ENCODE data around the gene LAMTOR3.

Gene LAMTOR3, protein sequence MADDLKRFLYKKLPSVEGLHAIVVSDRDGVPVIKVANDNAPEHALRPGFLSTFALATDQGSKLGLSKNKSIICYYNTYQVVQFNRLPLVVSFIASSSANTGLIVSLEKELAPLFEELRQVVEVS

DNA sequence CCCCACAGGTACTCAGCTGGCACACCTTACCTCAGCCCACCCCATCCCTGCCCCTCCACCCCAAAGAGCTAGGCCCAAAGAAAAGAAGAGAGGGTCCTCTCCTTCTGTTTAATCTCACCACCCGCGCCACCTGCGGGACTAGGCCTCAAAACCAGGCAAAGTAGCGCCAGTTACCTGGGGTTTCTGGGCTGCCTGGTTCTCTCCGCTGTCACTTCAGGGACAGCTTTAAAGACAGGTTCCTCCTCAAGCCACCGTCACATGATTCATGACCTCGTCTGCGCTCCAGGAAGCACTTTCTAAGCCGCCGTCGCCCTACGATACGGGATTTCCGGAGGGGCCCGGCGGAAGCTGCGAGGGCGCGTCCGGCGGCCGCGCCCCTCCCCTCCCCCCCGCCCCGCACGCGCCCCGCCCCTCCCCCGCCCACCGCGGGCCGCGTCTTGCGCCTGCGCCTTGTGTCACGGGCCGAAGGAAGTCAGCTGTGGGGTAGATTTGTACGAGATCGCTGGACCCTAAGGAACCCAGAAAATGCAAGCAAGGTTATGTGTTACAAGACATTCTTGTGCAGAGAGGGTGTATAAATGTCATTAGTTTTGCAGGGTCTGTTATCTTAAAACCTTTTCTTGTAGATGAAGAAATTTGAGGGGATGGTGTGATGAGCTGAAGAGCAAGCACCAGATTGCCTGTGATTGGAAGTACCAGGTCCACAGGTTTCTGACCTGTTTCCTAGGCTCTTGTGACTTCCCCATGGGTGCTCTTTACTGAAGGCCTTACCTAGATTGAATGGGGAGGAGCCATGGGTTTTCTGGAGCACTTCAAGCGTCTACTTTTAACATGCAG is at the start of gene LAMTOR3:
Gene LAMTOR3 (minus strand): TSS at position 267 of the 837 bp plus-strand sequence. CDS start 464 bp downstream, outside the sequence.
- DNase-seq = peak; percentile 95

DNA sequence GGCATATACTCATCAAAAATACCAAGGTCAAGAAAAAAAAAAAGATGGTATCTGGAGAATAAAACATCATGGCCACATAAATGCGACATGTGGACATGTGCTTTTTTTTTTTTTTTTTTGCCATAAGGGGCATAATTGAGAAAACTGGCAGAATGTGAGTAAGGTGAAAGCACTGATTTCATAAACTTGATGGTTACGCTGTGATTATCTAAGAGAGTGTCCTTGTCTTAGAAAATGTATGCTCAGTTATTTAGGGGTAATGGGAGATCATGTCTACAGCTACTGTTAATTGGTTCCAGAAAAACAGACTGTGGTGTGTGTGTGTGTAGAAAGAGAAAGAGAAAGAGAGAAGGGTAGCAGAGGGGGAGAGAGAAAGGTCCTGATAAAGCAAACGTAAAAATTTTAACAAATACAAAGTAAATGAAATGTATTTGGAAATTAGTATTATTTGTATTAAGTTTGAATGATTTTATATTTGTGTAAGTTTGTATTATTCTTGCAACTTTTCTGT is 44.1 kb upstream of the LAMTOR3 start:
- no peak for DNase-seq

DNA sequence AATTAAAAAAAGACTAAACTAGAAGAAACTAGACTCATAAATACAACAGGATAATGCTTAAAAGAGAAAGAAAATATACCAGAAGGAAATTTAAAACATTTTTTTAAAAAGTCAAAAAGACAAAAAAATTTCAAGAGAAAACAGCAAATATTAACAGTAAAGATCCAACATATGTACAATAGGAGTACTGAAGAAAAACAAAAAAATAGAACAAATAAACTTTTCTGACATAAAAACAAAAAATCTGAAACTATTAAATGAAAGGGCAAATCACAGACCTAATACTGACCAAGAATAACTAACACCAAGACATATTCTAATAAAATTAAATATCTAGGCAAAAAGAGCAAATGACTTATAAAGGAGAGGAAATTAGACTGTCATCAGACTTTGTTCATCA is 40.7 kb upstream of the LAMTOR3 start:
- no peak for DNase-seq

DNA sequence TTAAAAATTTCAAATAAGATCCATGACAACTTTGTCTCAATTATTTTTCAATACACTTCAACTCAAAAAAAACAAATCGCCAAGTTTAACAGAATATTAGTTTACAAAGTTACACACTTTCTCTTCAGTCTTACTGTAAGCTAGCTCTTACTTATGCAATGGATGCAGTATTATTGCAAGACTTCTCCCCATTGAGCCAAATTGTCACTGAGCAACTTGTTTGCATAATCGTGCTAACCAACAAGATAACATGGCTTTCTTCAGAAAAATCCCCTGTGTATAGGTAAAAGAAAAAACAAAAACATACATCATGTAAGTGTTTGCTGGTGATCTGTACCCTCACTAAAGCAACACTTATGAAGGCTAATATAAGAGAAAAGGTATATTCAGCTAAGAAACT is 33.3 kb upstream of the LAMTOR3 start:
- DNase-seq = no peak

DNA sequence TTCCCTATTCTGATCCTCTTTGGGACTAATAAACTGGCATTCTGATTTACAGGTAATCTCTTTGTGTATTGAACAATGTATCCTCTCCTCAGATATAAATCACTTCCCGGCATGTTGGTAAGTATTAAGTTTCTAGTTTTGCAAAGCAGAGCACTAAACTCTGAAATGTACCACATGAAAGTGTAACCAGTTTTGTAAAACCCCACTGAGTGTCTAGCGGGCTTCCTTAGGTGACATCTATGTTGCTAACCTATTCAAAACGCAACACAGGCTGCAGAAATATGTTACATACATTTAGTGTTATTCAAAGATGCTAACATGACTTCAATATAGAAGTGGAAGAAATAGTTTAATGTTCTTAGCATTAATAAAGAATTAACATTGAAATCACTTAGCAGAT is 26.9 kb upstream of the LAMTOR3 start:
- peak; percentile 27 for DNase-seq

DNA sequence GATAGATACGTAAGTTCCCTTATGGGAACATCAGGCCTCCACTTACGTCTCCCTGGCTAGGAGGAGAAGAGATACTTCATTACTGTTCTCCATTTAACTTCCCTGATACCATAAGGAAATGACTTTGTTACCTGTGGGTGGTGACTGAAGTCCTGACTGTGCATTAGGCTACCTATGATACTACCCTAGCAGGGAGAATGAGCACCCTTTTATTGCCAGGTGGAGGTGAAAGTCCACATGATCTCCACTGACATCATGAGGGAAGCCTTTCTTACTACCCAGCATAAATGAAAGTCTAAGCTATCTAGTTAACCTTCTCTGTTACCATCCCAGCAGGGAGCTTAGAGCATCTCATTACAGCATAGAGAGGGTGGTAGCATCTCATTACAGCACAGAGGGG is 24.4 kb upstream of the LAMTOR3 start:
- no peak for DNase-seq

DNA sequence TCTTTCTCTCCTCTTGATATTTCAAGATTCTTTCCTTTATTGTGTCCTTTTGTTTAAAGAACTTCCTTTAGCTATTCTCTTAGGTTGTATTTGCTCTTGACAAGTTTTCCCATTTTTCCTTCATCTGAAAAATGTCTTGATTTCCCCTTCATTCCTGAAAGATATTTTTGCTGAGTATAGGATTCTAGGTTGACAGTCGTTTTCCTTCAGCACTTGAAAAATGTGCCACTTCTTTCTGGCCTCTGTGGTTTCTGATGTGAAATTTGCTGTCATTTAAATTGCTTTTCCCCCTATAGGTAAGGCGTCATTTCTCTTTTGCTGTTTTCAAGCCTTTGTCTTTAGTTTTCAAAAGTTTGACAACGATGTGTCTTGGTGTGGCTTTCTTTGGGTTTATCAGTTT is 23.3 kb upstream of the LAMTOR3 start:
- DNase-seq = no peak

DNA sequence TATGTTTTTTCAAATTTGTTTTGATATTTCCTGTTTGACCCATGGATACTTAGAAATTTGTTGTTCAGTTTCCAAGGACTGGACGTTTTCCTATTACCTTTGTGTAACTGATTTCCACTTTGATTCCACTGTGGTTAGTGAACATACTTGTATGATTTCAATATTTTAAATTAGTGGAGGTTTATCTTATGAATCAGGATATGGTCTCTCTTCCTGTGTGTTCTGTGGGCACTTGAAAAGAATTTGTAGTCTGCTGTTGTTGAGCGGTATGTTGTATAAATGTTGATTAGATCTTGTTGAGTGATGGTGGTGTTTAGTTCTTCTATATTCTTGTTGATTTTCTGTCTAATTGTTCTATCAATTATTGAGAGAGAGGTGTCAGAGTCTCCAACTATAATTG is 21.2 kb upstream of the LAMTOR3 start:
- DNase-seq = no peak

DNA sequence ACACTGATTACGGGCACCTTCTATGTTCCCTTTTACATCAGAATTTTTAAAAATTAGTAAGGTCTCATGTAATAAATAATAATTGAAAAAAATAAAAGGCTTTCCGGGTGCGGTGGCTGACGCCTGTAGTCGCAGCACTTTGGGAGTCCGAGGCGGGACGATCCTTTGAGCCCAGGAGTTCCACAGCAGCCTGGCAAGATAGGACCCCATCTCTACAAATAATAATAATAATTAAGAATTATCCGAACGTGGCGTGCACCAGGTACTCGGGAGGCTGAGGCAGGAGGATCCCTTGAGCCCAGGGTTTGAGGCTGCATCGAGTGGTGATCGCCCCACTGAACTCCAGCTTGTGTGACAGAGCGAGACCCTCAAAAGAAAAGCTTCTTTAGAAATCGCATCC is 771 bp upstream of the LAMTOR3 start:
- DNase-seq = no peak

DNA sequence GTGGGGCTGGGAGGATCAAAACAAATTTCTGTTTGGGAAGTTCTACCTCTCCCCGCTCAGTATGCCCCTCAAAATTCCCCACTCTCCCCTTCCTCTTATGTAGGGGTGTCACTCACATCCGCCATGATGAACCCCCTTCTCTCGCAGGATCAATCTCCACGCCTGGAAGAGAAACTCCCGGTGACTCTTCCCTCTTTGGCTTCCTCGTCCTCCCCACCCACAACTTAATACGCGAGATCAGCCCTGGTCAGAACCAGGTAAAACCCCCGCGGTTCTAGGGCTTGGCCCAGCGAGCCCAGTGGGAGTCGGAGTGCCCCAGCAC is 427 bp downstream of the LAMTOR3 start:
- DNase-seq = no peak

DNA sequence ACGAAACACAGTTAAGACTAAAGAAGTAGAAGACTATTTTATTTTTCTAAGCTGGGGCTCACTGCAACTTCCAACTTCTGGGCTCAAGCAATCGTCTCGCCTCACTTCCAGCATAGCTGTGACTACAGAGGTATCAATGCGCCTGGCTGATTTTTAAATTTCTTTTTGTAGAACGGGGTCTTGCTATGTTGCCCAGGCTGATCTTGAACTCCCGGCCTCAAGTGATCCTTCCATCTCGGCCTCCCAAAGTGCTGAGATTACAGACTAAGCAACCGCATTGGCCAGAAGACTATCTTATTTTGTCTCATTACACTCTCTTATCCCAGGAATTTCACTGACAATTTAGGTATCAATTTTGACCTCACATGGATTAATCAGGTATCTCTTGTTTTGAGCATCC is 1.2 kb downstream of the LAMTOR3 start:
- DNase-seq = no peak

DNA sequence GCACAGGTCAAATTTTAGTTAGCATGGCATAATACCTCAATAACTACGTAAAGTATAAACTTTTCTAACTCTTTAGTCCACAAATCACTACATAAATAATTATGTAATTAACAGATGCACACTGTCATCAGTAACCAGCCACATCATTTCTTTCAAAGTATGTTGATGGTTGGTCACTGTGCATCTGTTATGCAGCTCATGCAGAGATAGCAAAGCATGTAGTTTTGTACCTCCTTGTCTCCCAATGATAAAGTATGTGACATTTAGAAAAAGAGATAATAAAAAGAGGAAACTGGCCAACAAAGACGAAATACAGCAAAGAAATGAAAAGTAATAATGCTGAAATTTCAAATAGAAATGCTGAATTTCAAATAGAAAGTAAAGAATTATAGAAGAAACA is 2.9 kb downstream of the LAMTOR3 start:
- no peak for DNase-seq

DNA sequence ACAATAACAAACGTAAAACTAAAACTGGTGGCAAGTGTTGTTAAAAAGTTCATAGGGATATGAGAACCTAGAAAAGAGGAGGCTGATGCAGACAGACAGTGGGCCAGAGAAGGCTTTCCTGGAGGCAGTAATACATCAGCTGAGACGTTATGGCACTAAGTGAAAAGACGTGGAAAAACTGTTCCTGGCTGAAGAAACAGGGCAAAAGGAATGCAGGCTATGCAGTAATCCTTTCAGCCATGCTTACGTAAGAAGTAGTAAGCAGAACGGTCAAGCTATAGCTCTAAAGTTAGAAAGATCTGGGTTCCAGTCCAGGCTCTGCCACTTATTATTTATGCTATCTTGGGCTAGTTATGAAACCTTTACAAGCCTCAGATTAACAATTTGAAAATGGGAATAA is 6.4 kb downstream of the LAMTOR3 start:
- DNase-seq = no peak

DNA sequence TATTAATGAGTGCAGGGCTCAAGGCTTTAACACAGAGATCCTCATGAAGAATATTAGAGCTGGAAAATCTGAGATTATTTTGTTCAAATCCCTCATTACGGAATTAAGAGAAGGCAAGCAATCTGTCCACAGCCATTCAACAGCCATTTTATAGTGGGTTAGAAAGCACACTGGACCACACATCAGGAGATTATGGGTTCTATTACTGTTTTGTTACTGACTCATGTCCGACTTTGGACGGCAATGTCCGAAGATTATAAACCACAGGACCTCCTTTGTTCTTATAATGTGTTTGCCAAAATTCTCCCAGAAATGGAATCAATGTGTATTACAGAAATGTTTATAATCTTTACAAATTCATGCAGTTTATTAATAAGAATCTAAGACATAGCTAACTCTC is 8.1 kb downstream of the LAMTOR3 start:
- DNase-seq = no peak

DNA sequence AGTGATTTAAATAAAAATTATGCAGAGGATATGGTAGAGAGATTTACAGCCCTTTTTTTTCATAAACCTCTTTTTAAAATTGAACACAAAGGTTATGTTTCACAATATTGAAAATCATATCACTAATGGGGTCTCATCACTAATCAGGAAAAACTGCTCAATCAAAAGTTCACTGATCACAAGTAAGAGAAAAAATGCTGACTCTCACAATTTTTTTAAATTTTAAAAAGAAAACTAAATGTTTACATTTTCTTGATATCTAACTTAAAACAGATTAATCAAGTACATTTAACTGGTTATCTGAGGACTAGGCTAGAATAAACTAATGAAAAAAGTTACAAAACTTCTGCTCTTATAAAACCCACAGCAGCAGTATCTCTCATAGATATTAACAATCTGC is 8.5 kb downstream of the LAMTOR3 start:
- no peak for DNase-seq

DNA sequence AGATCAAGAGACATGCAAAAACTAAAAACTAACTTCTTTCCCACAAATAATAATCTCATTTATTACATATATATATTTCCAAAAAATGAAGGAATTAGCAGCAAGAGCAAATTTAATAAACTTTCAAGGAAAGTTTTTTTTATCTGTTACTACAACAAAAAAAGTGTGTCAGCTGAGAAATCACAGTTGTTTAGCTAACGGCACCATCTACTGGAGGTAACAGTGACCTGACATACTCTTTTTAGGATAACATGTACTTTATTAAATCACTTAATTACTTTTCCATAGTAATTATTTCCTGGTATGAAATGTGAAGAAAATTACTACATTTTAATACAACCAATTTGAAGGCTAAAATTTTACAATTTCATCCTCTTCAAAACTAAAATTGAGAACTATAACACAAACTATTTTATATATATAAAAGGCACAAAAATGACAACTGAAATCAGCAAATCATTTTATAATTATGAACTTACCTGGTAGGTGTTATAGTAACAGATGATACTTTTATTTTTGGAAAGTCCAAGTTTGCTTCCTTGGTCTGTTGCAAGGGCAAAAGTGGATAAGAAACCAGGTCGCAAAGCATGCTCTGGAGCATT is 9.1 kb downstream of the LAMTOR3 start:
- peak; percentile 69 for DNase-seq

DNA sequence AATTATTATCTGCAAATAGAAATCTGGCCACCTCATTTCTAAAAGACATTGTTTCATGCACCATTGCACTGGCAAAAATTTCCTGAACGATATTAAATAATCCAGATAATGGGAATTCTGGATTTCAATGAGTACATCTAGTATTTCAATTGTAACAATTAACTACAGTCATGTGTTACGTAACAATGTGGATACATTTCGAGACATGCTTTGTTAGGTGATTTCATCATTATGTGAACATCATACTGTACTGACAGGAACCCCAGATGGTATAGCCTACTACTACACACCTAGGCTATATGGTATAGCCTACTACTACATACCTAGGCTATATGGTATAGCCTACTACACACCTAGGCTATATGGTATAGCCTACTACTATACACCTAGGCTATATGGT is 14.8 kb downstream of the LAMTOR3 start:
- no peak for DNase-seq

DNA sequence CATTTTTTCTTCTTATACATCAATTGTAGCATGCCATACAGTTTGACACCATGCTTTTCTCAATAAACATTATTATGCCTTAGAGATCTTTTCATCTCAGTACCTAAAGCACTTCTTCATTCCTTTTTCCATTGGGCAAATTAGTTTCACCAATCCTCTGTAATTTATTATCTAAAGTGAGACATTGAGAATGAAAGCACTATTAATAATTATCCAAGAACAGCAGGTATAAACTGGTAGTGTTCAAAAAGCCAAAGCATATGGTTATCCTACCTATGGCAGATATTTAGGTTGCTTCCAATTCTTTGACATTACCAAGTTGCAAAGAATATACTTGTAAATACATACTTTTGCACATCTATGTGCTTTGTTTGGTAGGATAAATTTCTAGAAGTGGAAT is 15.6 kb downstream of the LAMTOR3 start:
- no peak for DNase-seq

DNA sequence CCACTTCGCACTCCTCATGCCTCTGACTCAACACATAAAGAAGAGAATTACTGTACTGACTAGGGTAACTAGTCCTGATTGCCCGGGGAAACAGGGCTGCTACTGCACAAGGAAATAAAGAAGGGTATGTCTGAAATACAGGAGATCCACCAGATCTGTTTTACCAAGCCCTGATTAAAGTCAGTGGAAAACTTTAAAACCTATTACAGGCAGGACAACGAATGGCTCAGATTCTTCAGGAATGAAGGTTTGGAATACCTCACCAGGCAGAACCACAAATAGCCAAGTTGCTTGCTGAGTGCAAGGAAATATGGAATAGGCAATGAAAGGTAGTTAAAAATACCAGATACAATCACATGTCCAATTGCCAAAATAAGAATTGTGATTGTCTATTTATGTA is 17.3 kb downstream of the LAMTOR3 start:
- DNase-seq = no peak

DNA sequence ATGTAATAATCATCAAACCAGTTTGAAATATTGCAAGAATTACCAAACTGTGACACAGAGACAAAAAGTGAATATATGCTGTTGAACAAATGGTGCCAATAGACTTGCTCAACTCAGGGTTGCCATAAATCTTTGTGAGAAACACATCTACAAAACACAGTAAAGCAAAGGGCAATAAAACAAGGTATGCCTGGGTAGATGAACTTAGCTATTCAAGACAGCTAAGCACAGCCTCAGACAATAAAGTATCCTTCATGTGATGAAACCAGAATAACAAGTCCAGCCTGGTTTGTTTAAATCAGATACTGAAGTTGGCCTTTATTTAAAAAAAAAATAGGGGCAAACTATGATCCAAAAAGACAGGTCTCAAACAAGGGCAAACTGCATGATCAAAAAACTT is 19.2 kb downstream of the LAMTOR3 start:
- DNase-seq = no peak

DNA sequence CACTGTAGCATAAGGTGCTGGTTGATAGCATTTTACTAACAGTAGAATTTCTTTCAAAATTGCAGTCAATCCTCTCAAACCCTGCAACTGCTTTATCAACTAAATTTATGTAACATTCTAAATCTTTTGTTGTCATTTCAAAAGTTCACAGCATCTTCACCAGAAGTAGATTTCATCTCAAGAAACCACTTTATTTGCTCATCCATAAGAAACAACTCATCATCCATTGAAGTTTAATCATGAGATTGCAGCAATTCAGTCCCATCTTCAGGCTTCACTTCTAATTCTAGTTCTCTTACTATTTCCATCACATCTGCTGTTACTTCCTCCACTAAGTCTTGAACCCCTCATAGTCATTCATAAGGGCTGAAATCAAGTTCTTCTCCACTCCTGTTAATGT is 21.7 kb downstream of the LAMTOR3 start:
- no peak for DNase-seq

DNA sequence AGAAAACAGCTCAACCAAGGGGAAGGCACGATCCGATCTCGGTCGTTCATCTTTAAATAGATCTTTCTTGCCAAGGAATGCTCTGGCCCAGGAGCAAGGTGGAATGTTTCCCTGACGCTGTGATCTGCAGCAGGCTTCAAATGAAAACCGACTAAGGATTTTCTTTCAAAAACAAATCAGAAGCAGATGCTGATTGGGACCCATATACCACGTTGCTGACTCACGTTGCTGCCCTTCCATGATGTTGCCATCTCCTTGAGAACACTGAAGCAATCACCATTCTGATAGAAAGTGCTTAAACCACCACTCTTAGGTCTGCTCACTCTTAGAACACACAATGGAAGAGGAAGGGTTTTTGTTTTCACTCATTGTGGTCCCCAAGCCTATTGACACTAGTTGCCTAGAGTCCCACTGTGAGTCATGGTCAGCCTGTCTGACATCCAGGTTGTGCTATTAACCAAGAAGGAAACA is 26.1 kb downstream of the LAMTOR3 start:
- DNase-seq = no peak

DNA sequence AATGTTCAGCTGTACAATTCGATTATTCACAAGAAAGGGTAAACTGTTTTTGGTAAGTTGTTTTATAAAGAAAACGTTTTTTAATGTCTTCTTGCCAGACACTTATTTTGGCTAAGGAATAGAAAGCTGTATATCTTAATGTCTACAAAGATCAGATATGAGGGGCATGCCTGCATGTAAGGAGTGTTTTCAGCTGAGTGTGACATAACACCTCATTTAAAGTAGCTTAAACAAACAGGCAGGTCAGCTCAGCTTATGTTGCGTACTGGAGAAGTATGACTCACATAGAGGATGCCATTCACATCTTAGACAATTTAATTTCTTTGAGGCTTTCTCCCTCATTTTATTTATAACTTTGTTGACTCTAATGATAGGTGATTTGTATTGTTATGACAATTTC is 30.4 kb downstream of the LAMTOR3 start:
- DNase-seq = no peak
